D341Med (cell line): ENCODE measurements around the gene CIROP.
"Not testable (repeated sequence)": the region's sequence is repeated elsewhere in the genome, so short reads cannot be mapped to it uniquely, and the experiment has no call there.

ENCODE experiments used
- DNase-seq: peaks from one replicate; pipeline ENCODE4 v3.0.0; 2012; ENCODE audit warnings: low spot score

The CIROP gene

GRCh38 chr14:23114120-23114458 lies 9.3 kb upstream of the CIROP start:
- no peak for DNase-seq

DNA sequence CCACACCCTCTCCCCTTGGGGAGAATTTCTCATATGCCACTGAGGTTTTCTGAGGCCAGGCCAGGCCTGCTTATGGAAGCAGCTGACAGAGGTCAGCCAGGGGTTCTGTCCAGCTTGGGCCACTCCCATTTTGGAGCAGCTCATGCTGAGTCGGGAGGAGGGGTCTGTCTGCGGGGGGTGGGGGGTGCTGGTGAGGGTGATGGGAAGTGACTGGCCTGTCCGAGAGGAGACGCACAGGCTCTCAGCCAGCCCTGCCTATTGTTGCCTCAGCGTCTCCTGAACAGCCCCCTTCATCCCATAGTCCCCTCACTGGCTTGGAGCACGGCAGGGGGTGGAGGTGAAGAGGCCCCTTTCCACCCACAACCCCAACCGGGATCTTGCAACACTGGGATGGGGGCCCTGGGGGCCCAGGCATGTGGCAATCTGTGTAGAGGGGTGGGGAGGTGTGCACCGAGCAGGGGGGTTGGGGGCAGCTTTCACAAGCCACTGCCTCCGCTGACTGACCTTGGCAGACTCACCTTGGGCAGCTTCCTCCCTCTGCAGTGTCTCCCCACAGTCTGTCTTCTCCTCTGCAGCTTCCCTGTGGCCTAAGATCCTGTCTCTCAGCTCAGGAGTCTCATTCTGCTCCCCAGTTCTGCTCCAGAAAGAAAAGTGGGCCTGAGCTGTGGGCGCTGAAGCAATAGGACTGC lies 8.8 kb upstream of the CIROP start:
- no peak for DNase-seq

- DNase-seq, result no peak
Observed at GRCh38 chr14:23112359-23113178, 7.8 kb upstream of the CIROP start.

DNA sequence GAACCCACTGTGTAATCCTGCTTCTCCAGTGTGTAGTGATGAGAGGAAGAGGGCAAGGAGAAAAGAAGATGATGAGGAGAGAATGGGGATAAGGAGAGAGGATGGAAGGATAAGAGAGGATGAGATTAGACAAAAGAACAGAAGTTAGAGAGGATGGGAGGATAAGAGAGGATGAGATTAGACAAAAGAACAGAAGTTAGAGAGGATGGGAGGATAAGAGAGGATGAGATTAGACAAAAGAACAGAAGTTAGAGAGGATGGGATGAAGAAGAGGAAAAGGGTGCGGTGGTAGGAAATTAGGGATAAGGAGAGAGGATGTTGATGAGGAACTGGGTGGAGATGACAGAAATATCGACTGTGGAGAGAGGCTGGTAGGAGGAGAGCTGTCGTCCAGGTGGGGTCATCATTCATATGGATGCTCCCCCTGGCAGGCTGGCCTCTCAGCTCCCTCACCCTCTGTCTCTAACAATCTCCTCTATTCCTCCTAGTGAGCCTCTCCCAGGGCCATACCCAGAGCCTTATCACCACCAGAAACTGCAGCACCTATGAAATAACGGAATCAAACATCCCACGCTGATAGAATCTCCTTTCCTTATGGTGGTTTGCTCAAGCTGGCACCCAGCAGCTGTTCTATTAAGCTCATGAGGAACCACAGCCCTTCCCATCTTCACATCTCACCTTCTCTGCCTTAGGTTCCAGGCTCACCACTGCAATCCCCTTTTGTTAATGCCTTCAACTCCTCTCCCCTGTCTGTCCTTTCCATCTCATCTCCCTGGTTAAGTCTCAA lies 6.0 kb upstream of the CIROP start:
- no peak for DNase-seq

DNA sequence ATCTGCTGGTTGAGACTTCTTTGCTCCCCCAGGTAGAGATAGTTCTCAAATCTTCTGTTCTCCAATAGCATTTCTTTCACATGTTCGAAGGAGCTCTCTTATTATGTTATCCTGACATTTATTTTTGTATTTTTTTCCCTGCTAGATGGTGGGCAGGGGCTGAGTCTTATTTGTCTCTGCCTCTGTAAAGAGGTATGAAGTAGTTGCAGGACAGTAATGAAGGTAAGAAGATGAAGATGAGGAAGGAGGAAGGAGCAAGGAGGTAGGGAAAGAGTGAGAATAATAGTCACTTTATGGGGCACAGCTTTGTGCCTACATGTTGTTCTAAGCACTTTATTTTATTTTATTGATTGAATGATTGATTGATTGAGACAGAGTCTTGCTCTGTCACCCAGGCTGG lies 5.0 kb upstream of the CIROP start:
- no peak for DNase-seq

DNA sequence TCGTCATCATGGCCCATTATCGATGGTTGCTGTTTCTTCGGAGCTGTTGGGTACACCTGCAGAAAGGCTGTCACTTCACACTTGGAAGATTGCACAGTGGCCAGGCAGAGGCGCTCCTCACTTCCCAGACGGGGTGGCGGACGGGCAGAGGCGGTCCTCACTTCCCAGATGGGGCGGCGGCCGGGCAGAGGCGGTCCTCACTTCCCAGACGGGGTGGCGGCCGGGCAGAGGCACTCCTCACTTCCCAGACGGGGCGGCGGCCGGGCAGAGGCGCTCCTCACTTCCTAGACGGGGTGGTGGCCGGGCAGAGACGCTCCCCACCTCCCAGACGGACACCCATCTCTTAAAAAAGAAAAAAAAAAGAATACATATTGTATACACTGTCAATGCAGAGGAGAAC lies 3.4 kb upstream of the CIROP start:
- DNase-seq, result not testable (repeated sequence)

GRCh38 chr14:23107620-23108019 lies 2.8 kb upstream of the CIROP start:
- DNase-seq, result not testable (repeated sequence)

- no peak for DNase-seq
Observed at GRCh38 chr14:23106747-23107045, 1.9 kb upstream of the CIROP start.

DNA sequence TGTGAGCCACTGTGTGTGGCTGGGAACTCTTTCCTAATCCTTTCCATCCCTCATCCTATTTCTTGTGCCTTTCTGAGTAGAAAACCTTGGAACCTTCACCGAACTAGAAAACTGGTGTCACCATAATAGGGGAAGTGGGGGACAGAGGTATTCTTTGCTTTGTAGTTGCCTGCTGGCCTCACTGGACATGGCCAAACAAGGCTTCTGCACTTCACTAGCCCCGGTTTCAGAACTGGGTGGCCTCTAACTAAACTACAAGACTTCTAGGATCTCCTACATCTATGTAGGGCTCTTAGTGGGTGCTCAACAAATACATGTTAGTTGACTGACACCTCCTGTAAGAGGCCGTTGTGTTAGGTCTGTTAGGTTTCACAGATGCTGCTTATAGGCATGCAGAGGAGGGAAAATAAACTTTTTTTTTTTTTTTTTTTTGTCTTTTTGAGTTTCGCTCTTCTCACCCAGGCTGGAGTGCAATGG lies 597 bp upstream of the CIROP start:
- DNase-seq, result no peak

GRCh38 chr14:23104070-23104590 lies 659 bp downstream of the CIROP start:
- DNase-seq, result no peak

- DNase-seq, result no peak
Observed at GRCh38 chr14:23103581-23103980, 1.2 kb downstream of the CIROP start.

- no peak for DNase-seq
Observed at GRCh38 chr14:23102801-23103200, 2.0 kb downstream of the CIROP start.

DNA sequence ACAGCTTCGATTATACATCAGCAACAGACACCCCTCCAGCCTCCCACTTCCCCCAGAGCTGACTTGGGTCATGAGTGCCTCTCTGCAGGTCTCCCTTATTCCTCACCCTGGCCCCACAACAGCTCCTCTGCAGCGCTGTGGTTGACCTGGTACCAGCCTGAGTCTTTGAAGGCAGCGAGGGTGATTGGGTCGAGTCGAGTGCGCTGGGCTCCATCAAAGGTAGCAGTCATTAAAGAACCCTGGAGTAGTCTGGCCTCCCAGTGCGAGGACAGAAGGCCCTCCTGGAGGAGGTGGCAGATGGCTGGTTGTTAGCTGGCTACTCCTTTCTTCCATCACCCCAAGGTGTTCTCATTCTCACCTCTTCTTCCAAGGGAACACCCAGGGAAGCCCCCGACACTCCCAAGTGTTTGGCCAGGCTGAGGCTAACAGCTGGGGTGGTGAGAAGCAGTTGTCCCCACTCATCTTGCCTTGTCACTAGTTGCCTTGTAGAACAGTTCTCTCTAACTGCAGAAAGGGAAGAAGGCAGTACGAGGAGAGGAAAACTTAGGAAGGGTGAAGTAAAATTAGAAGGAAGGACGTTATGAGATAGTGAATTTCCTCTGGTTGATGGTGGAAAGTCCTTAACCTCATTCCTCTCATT lies 2.7 kb downstream of the CIROP start:
- DNase-seq, result no peak

DNA sequence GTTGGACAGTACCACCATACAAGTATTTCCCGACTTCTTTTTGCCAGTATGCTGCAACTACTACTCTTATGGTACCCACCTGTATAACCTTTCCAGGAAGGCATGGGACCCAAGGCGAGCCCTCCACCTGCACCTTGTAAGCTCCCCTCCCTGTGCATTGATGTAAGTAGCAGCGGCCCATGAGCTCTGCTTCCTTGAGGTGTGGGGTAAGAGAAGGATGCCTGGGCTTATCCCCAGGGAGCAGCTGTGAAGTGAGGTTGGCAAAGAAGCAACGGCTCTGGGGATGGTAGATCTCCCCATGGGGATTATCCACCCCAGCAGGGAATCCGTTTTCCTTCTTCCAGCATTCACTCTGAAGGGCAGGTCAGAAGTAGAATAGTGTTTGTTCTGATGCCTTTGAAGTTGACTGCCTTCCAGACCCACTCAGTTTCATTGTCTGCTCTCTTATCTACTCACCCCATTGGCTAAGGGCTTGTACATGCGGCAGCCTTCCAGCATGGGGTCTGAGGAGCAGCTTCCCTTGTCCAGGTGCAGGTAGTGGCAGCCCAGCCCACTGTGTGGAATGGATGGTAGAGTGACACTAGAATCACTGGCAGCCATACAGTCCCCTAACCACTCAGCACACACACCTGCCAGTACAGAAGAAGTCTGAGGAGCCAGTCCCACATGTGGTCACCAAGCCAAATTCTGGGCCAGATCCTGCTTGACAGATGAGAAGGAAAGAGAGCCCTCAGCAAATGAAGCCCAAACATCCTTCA lies 3.4 kb downstream of the CIROP start:
- peak; percentile 79 for DNase-seq

- no peak for DNase-seq
Observed at GRCh38 chr14:23099212-23099861, 5.5 kb downstream of the CIROP start.

DNA sequence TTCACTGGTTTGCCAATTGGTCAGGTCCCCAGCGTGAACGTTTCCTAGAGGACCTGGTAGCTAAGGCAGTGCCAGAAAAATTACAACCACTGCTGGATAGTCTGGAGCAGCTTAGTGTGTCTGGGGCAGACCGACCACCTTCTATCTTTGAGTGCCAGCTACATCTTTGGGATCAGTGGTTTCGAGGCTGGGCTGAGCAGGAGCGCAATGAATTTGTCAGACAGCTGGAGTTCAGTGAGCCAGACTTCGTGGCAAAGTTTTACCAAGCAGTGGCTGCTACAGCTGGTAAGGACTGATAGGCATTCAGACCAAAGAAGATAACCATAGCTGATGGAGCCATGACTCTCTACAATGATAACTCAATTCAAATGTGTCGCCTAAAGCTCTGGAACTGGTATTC lies 7.0 kb downstream of the CIROP start:
- no peak for DNase-seq

- peak; percentile 96 for DNase-seq
Observed at GRCh38 chr14:23095196-23096108, 9.3 kb downstream of the CIROP start, which contains the start of gene C14orf119. TSS of gene C14orf119 (plus strand) at chr14:23095505. CDS start at chr14:23097659, 2,154 bp downstream.

- peak; percentile 88 for DNase-seq
Observed at GRCh38 chr14:23094666-23095195, 10.1 kb downstream of the CIROP start, which contains the start of gene ACIN1. TSS of gene ACIN1 (minus strand) at chr14:23095136. CDS start at chr14:23095112, 24 bp downstream.

DNA sequence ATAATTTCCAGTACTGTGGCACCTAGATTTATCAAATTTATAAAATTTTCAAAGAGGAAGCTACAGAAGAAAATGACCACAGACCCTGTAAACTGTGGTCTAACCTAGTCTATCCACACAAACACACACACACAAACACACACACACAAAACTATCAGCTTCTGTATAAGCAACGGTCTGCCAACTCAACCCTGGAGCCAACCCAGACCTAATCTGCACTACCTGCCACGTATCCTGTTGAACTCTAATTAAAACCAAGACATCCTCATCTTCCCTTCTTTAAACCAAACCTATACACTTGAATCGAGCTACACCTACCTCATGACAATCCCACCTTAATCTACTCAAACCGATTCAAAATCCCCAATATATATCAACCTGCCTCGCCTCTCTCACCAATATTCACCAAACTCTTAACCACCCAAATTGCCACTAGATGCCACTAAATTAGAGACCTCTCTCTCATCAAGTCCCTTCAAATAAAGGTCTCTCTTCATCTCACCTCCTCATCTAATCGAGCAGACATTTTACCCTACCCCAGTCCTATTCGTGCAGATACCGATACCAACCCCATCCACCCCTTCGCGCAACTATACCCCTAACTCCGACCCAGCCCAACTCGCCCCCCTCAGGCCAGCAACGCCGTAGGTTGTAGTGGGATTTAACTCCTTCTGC lies 10.7 kb downstream of the CIROP start:
- peak; percentile 82 for DNase-seq
